HepG2 (cell line): ENCODE measurements around the gene NDUFS5. TPM values are rescaled to one million over a fixed set of nuclear protein-coding genes. Genes with fewer than 3 reads are reported as not detected.
"Not testable (repeated sequence)": the region's sequence is repeated elsewhere in the genome, so short reads cannot be mapped to it uniquely, and the experiment has no call there.

Source experiments
- ATAC-seq: fragments of 200-7000 bp; cut with Tn5 transposase; 3 replicates; pipeline ENCODE4 v1.9.1; 2020; ENCODE audit warnings: mild to moderate bottlenecking, moderate library complexity
- BruUV-seq: library from RNA; stranded (reverse); fragments of 400-500 nt; replicated peaks from 2 replicates; lab custom pipeline; 2021; lab: Mats Ljungman, UMichigan
- CTCF ChIA-PET: fragments of 300-600 bp; formaldehyde crosslinking; extraction: SDS; loops from one replicate; lab custom pipeline; 2021; ENCODE audit warnings: low total read pairs, inconsistent platforms, low intra/inter-chr PET ratio; lab: Yijun Ruan, JAX
- POLR2A ChIA-PET: fragments of 350-600 bp; sonication (Branson Sonifier 250); formaldehyde crosslinking; loops from one replicate; lab custom pipeline; 2020; ENCODE audit warnings: antibody characterized with exemption, inconsistent platforms; lab: Yijun Ruan, JAX
- DNase-seq: peaks from one replicate; pipeline ENCODE4 v3.0.0-alpha.2; 2015; ENCODE audit warnings: low spot score
- FAIRE-seq: peaks from 3 replicates; lab custom pipeline; 2011; peaks lifted over from hg19 to GRCh38; lab: Jason Lieb, UNC
- H2AFZ ChIP-seq: one replicate; pipeline ENCODE4 v1.6.1; 2011; ENCODE audit warnings: low read length, inconsistent platforms
- H3K27ac ChIP-seq: fragments of 300-600 bp; 3 replicates; pipeline ENCODE4 v1.8.0; 2011; ENCODE audit warnings: mixed run types, mild to moderate bottlenecking, mixed read lengths, low read length, inconsistent platforms; ENCODE audit not compliant: insufficient read depth; ENCODE audit errors: extremely low read length
- H3K27me3 ChIP-seq, 2 experiments: fragments of 200-600 bp in 1 of 2; 2 replicates in 1 of 2; 3 replicates in 1 of 2; pipeline versions ENCODE4 v1.6.0 to v1.8.0; 2011; ENCODE audit warnings: low read length in 2 of 2, mild to moderate bottlenecking in 2 of 2, moderate library complexity in 2 of 2, inconsistent platforms in 1 of 2; ENCODE audit not compliant: insufficient read depth in 2 of 2, control insufficient read depth in 1 of 2
- H3K36me3 ChIP-seq, 2 experiments: fragments of 200-600 bp in 1 of 2; replicated peaks in 1 of 2; 2 replicates in 1 of 2; 3 replicates in 1 of 2; pipeline versions ENCODE4 v1.5.1 to v1.8.0; 2011; ENCODE audit warnings: low read length in 2 of 2, inconsistent platforms in 1 of 2; ENCODE audit not compliant: insufficient read depth in 2 of 2, control insufficient read depth in 1 of 2
- H3K4me1 ChIP-seq: 2 replicates; pipeline ENCODE4 v1.5.1; 2012; ENCODE audit warnings: low read length, inconsistent platforms; ENCODE audit not compliant: insufficient read depth
- H3K4me2 ChIP-seq: 2 replicates; pipeline ENCODE4 v1.6.0; 2011; ENCODE audit warnings: low read depth, low read length, inconsistent platforms
- H3K4me3 ChIP-seq, 3 experiments: fragments of 200-600 bp in 1 of 3; sonication (generic), shearing (Covaris generic) in 1 of 3; replicated peaks in 1 of 3; 2 replicates each; pipeline ENCODE4 v1.5.1; 2011 to 2016; ENCODE audit warnings: low read length in 3 of 3, inconsistent platforms in 2 of 3, low read depth in 2 of 3, mild to moderate bottlenecking in 2 of 3, control low read depth in 1 of 3, mixed read lengths in 1 of 3; ENCODE audit not compliant: insufficient read depth in 1 of 3
- H3K79me2 ChIP-seq: one replicate; pipeline ENCODE4 v1.6.1; 2011; ENCODE audit warnings: low read length, inconsistent platforms; ENCODE audit not compliant: insufficient read depth
- H3K9ac ChIP-seq: 2 replicates; pipeline ENCODE4 v1.6.0; 2011; ENCODE audit warnings: mild to moderate bottlenecking, low read depth, low read length, inconsistent platforms; ENCODE audit not compliant: insufficient read depth
- H3K9me3 ChIP-seq: 2 replicates; pipeline ENCODE4 v1.5.1; 2012; ENCODE audit warnings: mild to moderate bottlenecking, low read length
- H4K20me1 ChIP-seq: 2 replicates; pipeline ENCODE4 v1.6.0; 2011; ENCODE audit warnings: inconsistent platforms, mild to moderate bottlenecking, low read length, moderate library complexity; ENCODE audit not compliant: insufficient read depth
- HCFC1 ChIP-seq: fragments of 150-350 bp; IDR thresholded peaks from 2 replicates; pipeline ENCODE4 v1.6.1; 2014; ENCODE audit warnings: low read depth, low read length
- MATR3 ChIP-seq: sonication (generic); formaldehyde crosslinking; IDR thresholded peaks from 2 replicates; pipeline ENCODE4 v1.4.0; 2020; ENCODE audit warnings: missing genetic modification reagents
- ZNF605 ChIP-seq: sonication (generic); formaldehyde crosslinking; IDR thresholded peaks from 2 replicates; pipeline ENCODE4 v1.8.0; 2022; ENCODE audit warnings: mild to moderate bottlenecking, missing genetic modification reagents
- WGBS: methylation state at CpG from one replicate; pipeline ENCODE4 v1.1.6; 2017; ENCODE audit warnings: low lambda C conversion rate; 5-methylcytosine and 5-hydroxymethylcytosine counted together
- in situ Hi-C: cut with HindIII; loops from 2 replicates; pipeline ENCODE4 v1.10.0; 2017; ENCODE audit warnings: low pct_unique_long_range_greater_than_20kb; ENCODE audit not compliant: extremely low pct_ligation_motif_present
- intact Hi-C: fragments of 100-400 bp; cut with micrococcal nuclease; formaldehyde crosslinking; loops from one replicate; pipeline ENCODE4 v1.10.0; 2022; ENCODE audit not compliant: unreplicated experiment
- polyA plus RNA-seq, 8 experiments: library from polyadenylated mRNA; depleted of rRNA in 3 of 8; stranded (reverse) in 7 of 8; unstranded in 1 of 8; fragments of >200 nt; fragmentation: Illumina TruSeq in 4 of 8; extraction: Trizol in 4 of 8; gene quantifications; 2 replicates each; pipeline versions ENCODE4 v1.2.1 to v1.2.3, GENCODE V29; 2011 to 2016; ENCODE audit warnings: low read depth in 4 of 8, missing spikeins in 1 of 8, mixed read lengths in 1 of 8; ENCODE audit not compliant: insufficient read depth in 1 of 8
- total RNA-seq, 5 experiments: library from RNA; depleted of rRNA; stranded (reverse); fragments of >200 nt; fragmentation: Illumina TruSeq; extraction: Trizol; gene quantifications; 2 replicates each; pipeline ENCODE4 v1.2.3, GENCODE V29; 2016; ENCODE audit warnings: low read depth in 1 of 5
- TF ChIP-seq, protein P1 (sequence below): sonication (generic); formaldehyde crosslinking; IDR thresholded peaks from 2 replicates; pipeline ENCODE4 v1.5.0; 2020; ENCODE audit warnings: mild to moderate bottlenecking, missing genetic modification reagents, moderate library complexity
- TF ChIP-seq, protein P2 (sequence below): sonication (generic); formaldehyde crosslinking; IDR thresholded peaks from 2 replicates; pipeline ENCODE4 v1.5.0; 2020; ENCODE audit warnings: mild to moderate bottlenecking, missing genetic modification reagents
- TF ChIP-seq, protein P3 (sequence below): sonication (generic); formaldehyde crosslinking; IDR thresholded peaks from 2 replicates; pipeline ENCODE4 v1.4.0; 2020; ENCODE audit warnings: missing genetic modification reagents, mild to moderate bottlenecking, borderline replicate concordance

NDUFS5 gene
- total and polyA plus RNA-seq, 2 of the 13 experiments (the other 11 are each of a cell fraction or from before 2014, with no cell fraction given) = 263 to 466 TPM

DNA sequence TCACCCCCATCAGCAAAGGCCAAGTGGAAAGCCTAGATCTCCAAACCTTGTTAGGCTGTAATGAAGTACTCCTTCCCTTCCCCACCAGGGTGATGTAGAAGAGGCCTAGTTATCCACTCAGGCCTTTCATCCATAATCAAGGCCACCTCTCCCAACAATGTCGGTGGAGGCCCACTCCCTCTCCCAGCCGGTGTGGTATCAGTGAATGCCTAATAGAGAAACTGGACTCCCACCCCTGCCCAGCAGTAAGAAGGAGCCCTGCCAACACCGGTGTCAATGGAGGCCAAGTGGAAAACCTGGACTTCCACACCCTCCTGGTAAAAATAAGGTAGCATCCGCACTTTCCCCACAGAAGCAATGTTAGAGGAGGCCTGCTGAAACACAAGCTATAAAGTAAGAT, 23.9 kb downstream of the NDUFS5 start:
- in situ Hi-C loops = no loop called here
- H4K20me1 ChIP-seq = no peaks in the 10 kb centered on the region
- CTCF ChIA-PET = no interaction called here
- intact Hi-C loops = no loop called here
- no peak overlapping the region for H3K27ac ChIP-seq
- H3K27me3 ChIP-seq = no peaks in the 10 kb centered on the region
- H2AFZ ChIP-seq = no peak overlapping the region
- H3K4me2 ChIP-seq = no peak overlapping the region
- no peaks in the 10 kb centered on the region for H3K36me3 ChIP-seq
- H3K4me3 ChIP-seq = no peak overlapping the region
- BruUV-seq = no TSS peak
- no peaks in the 10 kb centered on the region for H3K79me2 ChIP-seq
- FAIRE-seq (no peak), ATAC-seq (no peak), DNase-seq (no peak)
- H3K9ac ChIP-seq = no peak overlapping the region
- H3K4me1 ChIP-seq = no peaks in the 10 kb centered on the region
- POLR2A ChIA-PET = no interaction called here
- no peaks in the 10 kb centered on the region for H3K9me3 ChIP-seq
- no peak for TF ChIP-seq HCFC1
- no peak for TF ChIP-seq ZNF605 (CRISPR knock-in tag)
- TF ChIP-seq MATR3 = no peak
- WGBS = 94% methylated on average over 4 of the region's 4 CpGs

DNA sequence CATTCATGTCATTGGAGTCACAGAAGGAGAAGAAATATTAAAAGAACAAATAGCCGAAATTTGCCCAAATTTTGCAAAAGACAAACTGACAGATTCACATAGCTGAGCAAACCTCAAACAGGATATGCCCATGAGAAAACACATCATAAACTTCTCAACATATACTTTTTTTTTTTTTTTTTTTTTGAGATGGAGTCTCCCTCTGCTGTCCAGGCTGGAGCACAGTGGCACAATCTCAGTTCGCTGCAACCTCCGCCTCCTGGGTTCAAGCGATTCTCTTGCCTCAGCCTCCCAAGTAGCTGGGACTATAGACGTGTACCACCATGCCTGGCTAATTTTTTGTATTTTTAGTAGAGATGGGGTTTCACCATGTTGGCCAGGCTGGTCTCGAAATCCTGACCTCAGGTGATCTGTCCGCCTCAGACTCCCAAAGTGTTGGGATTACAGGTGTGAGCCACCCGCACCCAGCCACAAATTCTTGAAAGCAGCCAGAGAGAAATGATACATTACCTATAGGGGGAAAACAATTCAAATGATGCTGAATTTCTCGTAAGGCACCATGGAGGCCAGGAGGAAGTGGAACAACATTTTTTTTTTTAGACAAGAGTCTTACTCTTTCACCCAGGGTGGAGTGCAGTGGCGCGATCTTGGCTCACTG, 25.2 kb downstream of the NDUFS5 start:
- POLR2A ChIA-PET, H3K27ac ChIP-seq, ATAC-seq, intact Hi-C loops, FAIRE-seq, H3K4me3 ChIP-seq, H3K36me3 ChIP-seq, H3K79me2 ChIP-seq, H3K4me2 ChIP-seq, H3K9ac ChIP-seq, H2AFZ ChIP-seq, H3K27me3 ChIP-seq, DNase-seq, H3K4me1 ChIP-seq, H3K9me3 ChIP-seq, CTCF ChIA-PET, BruUV-seq, in situ Hi-C loops, H4K20me1 ChIP-seq: not testable (repeated sequence)
- WGBS = 77% methylated on average over 11 of the region's 11 CpGs
- TF ChIP-seq, protein P1, sequence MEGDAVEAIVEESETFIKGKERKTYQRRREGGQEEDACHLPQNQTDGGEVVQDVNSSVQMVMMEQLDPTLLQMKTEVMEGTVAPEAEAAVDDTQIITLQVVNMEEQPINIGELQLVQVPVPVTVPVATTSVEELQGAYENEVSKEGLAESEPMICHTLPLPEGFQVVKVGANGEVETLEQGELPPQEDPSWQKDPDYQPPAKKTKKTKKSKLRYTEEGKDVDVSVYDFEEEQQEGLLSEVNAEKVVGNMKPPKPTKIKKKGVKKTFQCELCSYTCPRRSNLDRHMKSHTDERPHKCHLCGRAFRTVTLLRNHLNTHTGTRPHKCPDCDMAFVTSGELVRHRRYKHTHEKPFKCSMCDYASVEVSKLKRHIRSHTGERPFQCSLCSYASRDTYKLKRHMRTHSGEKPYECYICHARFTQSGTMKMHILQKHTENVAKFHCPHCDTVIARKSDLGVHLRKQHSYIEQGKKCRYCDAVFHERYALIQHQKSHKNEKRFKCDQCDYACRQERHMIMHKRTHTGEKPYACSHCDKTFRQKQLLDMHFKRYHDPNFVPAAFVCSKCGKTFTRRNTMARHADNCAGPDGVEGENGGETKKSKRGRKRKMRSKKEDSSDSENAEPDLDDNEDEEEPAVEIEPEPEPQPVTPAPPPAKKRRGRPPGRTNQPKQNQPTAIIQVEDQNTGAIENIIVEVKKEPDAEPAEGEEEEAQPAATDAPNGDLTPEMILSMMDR (CRISPR knock-in tag) = 0 out of 2 replicates have a peak, but pooled peaks have one; percentile 7
- TF ChIP-seq, protein P2, sequence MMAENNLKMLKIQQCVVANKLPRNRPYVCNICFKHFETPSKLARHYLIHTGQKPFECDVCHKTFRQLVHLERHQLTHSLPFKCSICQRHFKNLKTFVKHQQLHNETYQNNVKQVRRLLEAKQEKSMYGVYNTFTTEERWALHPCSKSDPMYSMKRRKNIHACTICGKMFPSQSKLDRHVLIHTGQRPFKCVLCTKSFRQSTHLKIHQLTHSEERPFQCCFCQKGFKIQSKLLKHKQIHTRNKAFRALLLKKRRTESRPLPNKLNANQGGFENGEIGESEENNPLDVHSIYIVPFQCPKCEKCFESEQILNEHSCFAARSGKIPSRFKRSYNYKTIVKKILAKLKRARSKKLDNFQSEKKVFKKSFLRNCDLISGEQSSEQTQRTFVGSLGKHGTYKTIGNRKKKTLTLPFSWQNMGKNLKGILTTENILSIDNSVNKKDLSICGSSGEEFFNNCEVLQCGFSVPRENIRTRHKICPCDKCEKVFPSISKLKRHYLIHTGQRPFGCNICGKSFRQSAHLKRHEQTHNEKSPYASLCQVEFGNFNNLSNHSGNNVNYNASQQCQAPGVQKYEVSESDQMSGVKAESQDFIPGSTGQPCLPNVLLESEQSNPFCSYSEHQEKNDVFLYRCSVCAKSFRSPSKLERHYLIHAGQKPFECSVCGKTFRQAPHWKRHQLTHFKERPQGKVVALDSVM (CRISPR knock-in tag) = 0 out of 2 replicates have a peak, but pooled peaks have one; percentile 25
- TF ChIP-seq, protein P3, sequence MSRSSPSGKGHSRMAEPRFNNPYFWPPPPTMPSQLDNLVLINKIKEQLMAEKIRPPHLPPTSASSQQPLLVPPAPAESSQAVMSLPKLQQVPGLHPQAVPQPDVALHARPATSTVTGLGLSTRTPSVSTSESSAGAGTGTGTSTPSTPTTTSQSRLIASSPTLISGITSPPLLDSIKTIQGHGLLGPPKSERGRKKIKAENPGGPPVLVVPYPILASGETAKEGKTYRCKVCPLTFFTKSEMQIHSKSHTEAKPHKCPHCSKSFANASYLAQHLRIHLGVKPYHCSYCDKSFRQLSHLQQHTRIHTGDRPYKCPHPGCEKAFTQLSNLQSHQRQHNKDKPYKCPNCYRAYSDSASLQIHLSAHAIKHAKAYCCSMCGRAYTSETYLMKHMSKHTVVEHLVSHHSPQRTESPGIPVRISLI (CRISPR knock-in tag) = peak; percentile 34; the same call in 1 of the 2 replicates
